Measurements from ENCODE around the gene SLC9A3.

- TF ChIP-seq, protein P1, sequence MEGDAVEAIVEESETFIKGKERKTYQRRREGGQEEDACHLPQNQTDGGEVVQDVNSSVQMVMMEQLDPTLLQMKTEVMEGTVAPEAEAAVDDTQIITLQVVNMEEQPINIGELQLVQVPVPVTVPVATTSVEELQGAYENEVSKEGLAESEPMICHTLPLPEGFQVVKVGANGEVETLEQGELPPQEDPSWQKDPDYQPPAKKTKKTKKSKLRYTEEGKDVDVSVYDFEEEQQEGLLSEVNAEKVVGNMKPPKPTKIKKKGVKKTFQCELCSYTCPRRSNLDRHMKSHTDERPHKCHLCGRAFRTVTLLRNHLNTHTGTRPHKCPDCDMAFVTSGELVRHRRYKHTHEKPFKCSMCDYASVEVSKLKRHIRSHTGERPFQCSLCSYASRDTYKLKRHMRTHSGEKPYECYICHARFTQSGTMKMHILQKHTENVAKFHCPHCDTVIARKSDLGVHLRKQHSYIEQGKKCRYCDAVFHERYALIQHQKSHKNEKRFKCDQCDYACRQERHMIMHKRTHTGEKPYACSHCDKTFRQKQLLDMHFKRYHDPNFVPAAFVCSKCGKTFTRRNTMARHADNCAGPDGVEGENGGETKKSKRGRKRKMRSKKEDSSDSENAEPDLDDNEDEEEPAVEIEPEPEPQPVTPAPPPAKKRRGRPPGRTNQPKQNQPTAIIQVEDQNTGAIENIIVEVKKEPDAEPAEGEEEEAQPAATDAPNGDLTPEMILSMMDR (IDR thresholded peaks at IDR 0.05): no peak
- no peak for TF ChIP-seq POLR2A (IDR thresholded peaks at IDR 0.05)
- no peak for TF ChIP-seq EP300 (IDR thresholded peaks at IDR 0.05)
- no peak for TF ChIP-seq POLR2AphosphoS5 (IDR thresholded peaks at IDR 0.05)
These were observed 15.3 kb upstream of the SLC9A3 start for GRCh38 chr5:539469-540070.
